ENCODE results near the gene ZAR1. TPM values are rescaled to one million over a fixed set of nuclear protein-coding genes. Genes with fewer than 3 reads are reported as not detected.
A peak's percentile ranks its signal among the peaks of the same experiment; 100 is the strongest.

Gene ZAR1
- total RNA-seq, 1 donor from 2014 or later, result not detected

GRCh38 chr4:48484494-48485168, 5.4 kb upstream of the ZAR1 start:
- no peak for DNase-seq (ENCODE audit: low spot score)
- no peak for TF ChIP-seq CTCF (IDR thresholded peaks at IDR 0.05; ENCODE audit: unreplicated experiment)
- H3K4me3 Mint-ChIP-seq (ENCODE audit: unreplicated experiment), result peak overlapping the region; percentile 72
- H3K36me3 Mint-ChIP-seq (ENCODE audit: low read depth, unreplicated experiment), result peaks cover 4% of the 10 kb centered on the region
- H3K9me3 Mint-ChIP-seq (ENCODE audit: unreplicated experiment), result no peaks in the 10 kb centered on the region
- no peaks in the 10 kb centered on the region for H3K4me1 Mint-ChIP-seq (ENCODE audit: unreplicated experiment)
- H3K27ac Mint-ChIP-seq (ENCODE audit: unreplicated experiment), result peak overlapping the region; percentile 26
- H3K27me3 Mint-ChIP-seq (ENCODE audit: unreplicated experiment), result peaks cover 30% of the 10 kb centered on the region

GRCh38 chr4:48489683-48490011, 405 bp upstream of the ZAR1 start:
- Mint-ChIP-seq H3K27ac (ENCODE audit: unreplicated experiment) (no peak overlapping the region), H3K36me3 (ENCODE audit: low read depth, unreplicated experiment) (peaks cover 5% of the 10 kb centered on the region), H3K4me3 (ENCODE audit: unreplicated experiment) (peak overlapping the region; percentile 42), H3K9me3 (ENCODE audit: unreplicated experiment) (no peaks in the 10 kb centered on the region), H3K27me3 (ENCODE audit: unreplicated experiment) (peaks cover 32% of the 10 kb centered on the region), H3K4me1 (ENCODE audit: unreplicated experiment) (no peaks in the 10 kb centered on the region)
- TF ChIP-seq CTCF (IDR thresholded peaks at IDR 0.05; ENCODE audit: unreplicated experiment), result no peak
- no peak for DNase-seq (ENCODE audit: low spot score)

GRCh38 chr4:48490680-48491513, 845 bp downstream of the ZAR1 start:
- no peak for TF ChIP-seq CTCF (IDR thresholded peaks at IDR 0.05; ENCODE audit: unreplicated experiment)
- Mint-ChIP-seq H3K27ac (ENCODE audit: unreplicated experiment) (no peak overlapping the region), H3K27me3 (ENCODE audit: unreplicated experiment) (peaks cover 28% of the 10 kb centered on the region), H3K4me3 (ENCODE audit: unreplicated experiment) (no peak overlapping the region), H3K36me3 (ENCODE audit: low read depth, unreplicated experiment) (peaks cover 10% of the 10 kb centered on the region), H3K4me1 (ENCODE audit: unreplicated experiment) (no peaks in the 10 kb centered on the region), H3K9me3 (ENCODE audit: unreplicated experiment) (no peaks in the 10 kb centered on the region)
- no peak for DNase-seq (ENCODE audit: low spot score)

GRCh38 chr4:48491514-48492176, 1.6 kb downstream of the ZAR1 start:
- Mint-ChIP-seq H3K27ac (ENCODE audit: unreplicated experiment) (no peak overlapping the region), H3K36me3 (ENCODE audit: low read depth, unreplicated experiment) (peaks cover 14% of the 10 kb centered on the region), H3K27me3 (ENCODE audit: unreplicated experiment) (peaks cover 28% of the 10 kb centered on the region), H3K4me3 (ENCODE audit: unreplicated experiment) (no peak overlapping the region), H3K9me3 (ENCODE audit: unreplicated experiment) (no peaks in the 10 kb centered on the region), H3K4me1 (ENCODE audit: unreplicated experiment) (no peaks in the 10 kb centered on the region)
- DNase-seq (ENCODE audit: low spot score), result no peak
- TF ChIP-seq CTCF (IDR thresholded peaks at IDR 0.05; ENCODE audit: unreplicated experiment), result no peak

Measured in endothelial cell (in vitro differentiated cells).